LNCAP (cell line): ENCODE measurements around the gene COL13A1.

Experiments used
- TF ChIP-seq, protein P1 (sequence below): fragments of 450-650 bp; IDR thresholded peaks from 2 replicates; pipeline ENCODE4 v1.5.1; 2017; ENCODE audit warnings: mild to moderate bottlenecking

The COL13A1 gene

GRCh38 chr10:69810675-69811397 is 9.1 kb downstream of the COL13A1 start:
- TF ChIP-seq, protein P1, sequence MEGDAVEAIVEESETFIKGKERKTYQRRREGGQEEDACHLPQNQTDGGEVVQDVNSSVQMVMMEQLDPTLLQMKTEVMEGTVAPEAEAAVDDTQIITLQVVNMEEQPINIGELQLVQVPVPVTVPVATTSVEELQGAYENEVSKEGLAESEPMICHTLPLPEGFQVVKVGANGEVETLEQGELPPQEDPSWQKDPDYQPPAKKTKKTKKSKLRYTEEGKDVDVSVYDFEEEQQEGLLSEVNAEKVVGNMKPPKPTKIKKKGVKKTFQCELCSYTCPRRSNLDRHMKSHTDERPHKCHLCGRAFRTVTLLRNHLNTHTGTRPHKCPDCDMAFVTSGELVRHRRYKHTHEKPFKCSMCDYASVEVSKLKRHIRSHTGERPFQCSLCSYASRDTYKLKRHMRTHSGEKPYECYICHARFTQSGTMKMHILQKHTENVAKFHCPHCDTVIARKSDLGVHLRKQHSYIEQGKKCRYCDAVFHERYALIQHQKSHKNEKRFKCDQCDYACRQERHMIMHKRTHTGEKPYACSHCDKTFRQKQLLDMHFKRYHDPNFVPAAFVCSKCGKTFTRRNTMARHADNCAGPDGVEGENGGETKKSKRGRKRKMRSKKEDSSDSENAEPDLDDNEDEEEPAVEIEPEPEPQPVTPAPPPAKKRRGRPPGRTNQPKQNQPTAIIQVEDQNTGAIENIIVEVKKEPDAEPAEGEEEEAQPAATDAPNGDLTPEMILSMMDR, result no peak

- TF ChIP-seq, protein P1, result no peak
Measured at GRCh38 chr10:69813632-69814031, 11.9 kb downstream of the COL13A1 start.

DNA sequence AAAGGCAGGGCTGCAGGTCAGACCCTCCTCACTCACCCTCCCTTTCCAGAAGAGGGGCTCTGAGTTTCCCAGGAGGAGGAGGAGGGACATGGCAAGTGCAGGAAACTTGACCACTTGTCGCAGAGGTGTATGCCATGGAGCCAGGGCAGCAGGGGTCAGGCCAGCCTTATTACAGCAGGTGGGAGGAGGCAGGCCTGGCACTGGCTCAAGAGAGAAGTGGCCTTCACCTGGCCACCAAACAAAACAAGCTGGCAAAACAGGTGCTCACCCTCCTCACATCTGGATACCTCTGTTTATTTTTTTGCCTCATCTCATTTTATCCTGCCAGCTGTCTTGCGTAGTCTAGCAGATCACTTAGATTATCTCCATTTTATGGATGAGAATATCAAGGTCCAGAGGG is 12.5 kb downstream of the COL13A1 start:
- TF ChIP-seq, protein P1, result no peak

GRCh38 chr10:69815104-69815503 is 13.4 kb downstream of the COL13A1 start:
- TF ChIP-seq, protein P1, result no peak

GRCh38 chr10:69816521-69816920 is 14.8 kb downstream of the COL13A1 start:
- TF ChIP-seq, protein P1, result no peak

DNA sequence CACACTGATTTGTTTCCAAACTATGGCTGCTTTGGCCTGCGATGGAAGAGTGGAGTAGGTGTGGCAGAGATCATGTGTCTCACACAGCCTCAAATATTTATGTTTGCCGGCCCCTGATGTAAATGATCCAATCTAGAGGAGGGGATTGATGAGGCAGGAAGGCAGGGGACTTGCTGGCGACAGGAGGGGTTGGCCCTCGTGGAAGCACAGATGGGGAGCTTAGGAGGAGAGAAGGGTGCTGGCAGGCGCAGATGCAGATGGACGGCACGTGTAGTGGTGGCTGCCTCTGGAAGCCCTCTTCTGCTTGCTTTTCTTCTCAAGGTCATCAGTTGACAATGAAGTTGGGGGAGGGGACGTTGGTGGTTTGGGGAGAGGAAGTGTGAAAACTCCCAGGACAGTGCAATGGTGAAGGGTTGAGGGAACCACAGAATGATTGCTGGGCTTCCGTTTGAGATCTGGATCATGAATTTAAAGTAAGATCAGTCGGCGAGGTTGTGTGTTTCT is 15.4 kb downstream of the COL13A1 start:
- TF ChIP-seq, protein P1, result no peak

GRCh38 chr10:69818676-69819239 is 17.1 kb downstream of the COL13A1 start:
- TF ChIP-seq, protein P1, result no peak
